Common myeloid progenitor, CD34-positive (primary cell): ENCODE results near the gene SUCLG2.
"Not testable (repeated sequence)": the region's sequence is repeated elsewhere in the genome, so short reads cannot be mapped to it uniquely, and the experiment has no call there.

Experiments used
- CTCF ChIA-PET: fragments of 350-600 bp; sonication (Branson Sonifier 250); formaldehyde crosslinking; loops from one replicate; lab custom pipeline; 2021; ENCODE audit warnings: antibody characterized with exemption; lab: Charles Lee
- POLR2A ChIA-PET: fragments of 350-600 bp; sonication (Branson Sonifier 250); formaldehyde crosslinking; loops from one replicate; lab custom pipeline; 2021; ENCODE audit warnings: antibody characterized with exemption; lab: Charles Lee
- DNase-seq, 3 donors: peaks; one replicate each; pipeline versions ENCODE4 v3.0.0 to v3.0.0-alpha.2; 2013
- H3K27ac ChIP-seq, 2 experiments: 1 replicate in 1 of 2; 2 replicates in 1 of 2; pipeline ENCODE4 v1.7.0; 2013; ENCODE audit warnings: inconsistent platforms in 2 of 2, low read length in 2 of 2, mild to moderate bottlenecking in 2 of 2, low read depth in 1 of 2, moderate library complexity in 1 of 2; ENCODE audit not compliant: severe bottlenecking in 2 of 2, insufficient read depth in 1 of 2, poor library complexity in 1 of 2
- H3K27me3 ChIP-seq, 5 experiments: replicated peaks in 2 of 5; 1 replicate in 3 of 5; 2 replicates in 2 of 5; pipeline versions ENCODE4 v1.6.1 to v1.7.0; 2013; ENCODE audit warnings: low read length in 4 of 5, mild to moderate bottlenecking in 2 of 5, moderate library complexity in 2 of 5, inconsistent platforms in 1 of 5; ENCODE audit not compliant: insufficient read depth in 5 of 5, control insufficient read depth in 4 of 5
- H3K36me3 ChIP-seq, 4 experiments: 1 replicate in 2 of 4; 2 replicates in 2 of 4; pipeline versions ENCODE4 v1.6.1 to v1.7.0; 2013; ENCODE audit warnings: low read length in 3 of 4, control low read depth in 1 of 4, mild to moderate bottlenecking in 1 of 4; ENCODE audit not compliant: control insufficient read depth in 4 of 4, insufficient read depth in 4 of 4
- H3K4me1 ChIP-seq, 4 experiments: 1 replicate in 3 of 4; 2 replicates in 1 of 4; pipeline versions ENCODE4 v1.6.1 to v1.7.1; 2013; ENCODE audit warnings: low read length in 3 of 4, mild to moderate bottlenecking in 3 of 4, control low read depth in 1 of 4, inconsistent platforms in 1 of 4, moderate library complexity in 1 of 4; ENCODE audit not compliant: control insufficient read depth in 4 of 4, insufficient read depth in 4 of 4; ENCODE audit errors: control extremely low read depth in 1 of 4
- H3K4me3 ChIP-seq, 7 experiments: 1 replicate in 4 of 7; 2 replicates in 3 of 7; pipeline versions ENCODE4 v1.5.1 to v1.7.0; 2013; ENCODE audit warnings: mild to moderate bottlenecking in 7 of 7, low read length in 6 of 7, moderate library complexity in 6 of 7, inconsistent platforms in 2 of 7, low read depth in 2 of 7, control low read depth in 1 of 7; ENCODE audit not compliant: insufficient read depth in 4 of 7, control insufficient read depth in 1 of 7; ENCODE audit errors: extremely low read depth in 1 of 7
- H3K9me3 ChIP-seq, 5 experiments: 1 replicate in 4 of 5; 2 replicates in 1 of 5; pipeline versions ENCODE4 v1.6.1 to v1.7.1; 2013; ENCODE audit warnings: low read length in 4 of 5, mild to moderate bottlenecking in 2 of 5, inconsistent platforms in 1 of 5, low read depth in 1 of 5, moderate library complexity in 1 of 5; ENCODE audit not compliant: control insufficient read depth in 4 of 5, insufficient read depth in 2 of 5; ENCODE audit errors: control extremely low read depth in 1 of 5
- WGBS: methylation state at CpG from one replicate; pipeline ENCODE4 v1.1.5; 2013; ENCODE audit not compliant: insufficient coverage; 5-methylcytosine and 5-hydroxymethylcytosine counted together

The SUCLG2 gene

GRCh38 chr3:67540198-67540894, 114.1 kb downstream of the SUCLG2 start:
- Histone ChIP-seq H3K4me3 (no peak overlapping the region), H3K4me1 (no peaks in the 10 kb centered on the region), H3K27me3 (no peaks in the 10 kb centered on the region), H3K9me3 (peaks cover 0 to 4% (median 0%) of the 10 kb centered on the region in 5 experiments), H3K36me3 (no peaks in the 10 kb centered on the region), H3K27ac (no peak overlapping the region)
- 93% methylated on average over 6 of the region's 8 CpGs for WGBS
- CTCF ChIA-PET = interaction anchor here (1.7 kb wide), 1 partner anchor 34 kb away, joined by 5 read pairs; no protein-coding TSS in a partner anchor
- no peak for DNase-seq
- POLR2A ChIA-PET = interaction anchor here (0.6 kb wide), 1 partner anchor 186 kb away, joined by 4 read pairs; no protein-coding TSS in a partner anchor

GRCh38 chr3:67537203-67537602, 117.2 kb downstream of the SUCLG2 start:
- not testable (repeated sequence) for H3K4me3 ChIP-seq

GRCh38 chr3:67535006-67535405, 119.4 kb downstream of the SUCLG2 start:
- Histone ChIP-seq H3K36me3 (no peaks in the 10 kb centered on the region), H3K27ac (no peak overlapping the region), H3K4me1 (no peaks in the 10 kb centered on the region), H3K9me3 (peaks cover 0 to 4% (median 0%) of the 10 kb centered on the region in 5 experiments), H3K4me3 (no peak overlapping the region), H3K27me3 (no peaks in the 10 kb centered on the region)
- CTCF ChIA-PET = no interaction called here
- POLR2A ChIA-PET = no interaction called here
- 92% methylated on average over 2 of the region's 3 CpGs for WGBS
- DNase-seq = no peak

More at GRCh38 chr3:67537203-67537602, 117.2 kb downstream of the SUCLG2 start:
- H3K9me3 ChIP-seq, H3K27me3 ChIP-seq, H3K4me1 ChIP-seq, H3K36me3 ChIP-seq, DNase-seq, POLR2A ChIA-PET, H3K27ac ChIP-seq, CTCF ChIA-PET: not testable (repeated sequence)
- WGBS = 100% methylated on average over 1 of the region's 4 CpGs

- Histone ChIP-seq H3K27me3 (no peaks in the 10 kb centered on the region), H3K4me1 (no peaks in the 10 kb centered on the region), H3K4me3 (no peak overlapping the region), H3K27ac (no peak overlapping the region), H3K36me3 (no peaks in the 10 kb centered on the region), H3K9me3 (peaks cover 0 to 4% (median 0%) of the 10 kb centered on the region in 5 experiments)
- CTCF ChIA-PET = no interaction called here
- POLR2A ChIA-PET = no interaction called here
- no peak for DNase-seq
Measured at GRCh38 chr3:67534594-67534993, 119.8 kb downstream of the SUCLG2 start.

- no peak for DNase-seq
- Histone ChIP-seq H3K9me3 (no peaks in the 10 kb centered on the region), H3K4me1 (no peaks in the 10 kb centered on the region), H3K27me3 (no peaks in the 10 kb centered on the region), H3K36me3 (no peaks in the 10 kb centered on the region), H3K27ac (no peak overlapping the region), H3K4me3 (no peak overlapping the region)
- WGBS = 100% methylated on average over 2 of the region's 6 CpGs
- ChIA-PET POLR2A (no interaction called here), CTCF (no interaction called here)
Measured at GRCh38 chr3:67531181-67532101, 123.0 kb downstream of the SUCLG2 start.

- Histone ChIP-seq H3K36me3 (no peaks in the 10 kb centered on the region), H3K27me3 (no peaks in the 10 kb centered on the region), H3K9me3 (no peaks in the 10 kb centered on the region), H3K4me3 (no peak overlapping the region), H3K4me1 (no peaks in the 10 kb centered on the region), H3K27ac (no peak overlapping the region)
- POLR2A ChIA-PET = no interaction called here
- CTCF ChIA-PET = interaction anchor here (0.6 kb wide), 1 partner anchor 18 kb away, joined by 3 read pairs; no protein-coding TSS in a partner anchor
- no CpG with 5 or more reads among the region's 1 CpG for WGBS
- DNase-seq = no peak
Measured at GRCh38 chr3:67529915-67530314, 124.5 kb downstream of the SUCLG2 start.

- Histone ChIP-seq H3K27ac (no peak overlapping the region), H3K27me3 (no peaks in the 10 kb centered on the region), H3K36me3 (no peaks in the 10 kb centered on the region), H3K4me3 (no peak overlapping the region), H3K4me1 (no peaks in the 10 kb centered on the region), H3K9me3 (no peaks in the 10 kb centered on the region)
- CTCF ChIA-PET = interaction anchor here (0.6 to 0.7 kb wide), 2 partner anchors 18 to 44 kb away, joined by 3 read pairs; no protein-coding TSS in a partner anchor
- WGBS = 100% methylated on average over 1 of the region's 1 CpG
- POLR2A ChIA-PET = no interaction called here
- no peak for DNase-seq
Measured at GRCh38 chr3:67529337-67529736, 125.1 kb downstream of the SUCLG2 start.
